ENCODE measurements around the gene KANK4.

Gene KANK4

GRCh38 chr1:62342270-62342669, 23.0 kb upstream of the KANK4 start:
- DNase-seq, result no peak
- TF ChIP-seq CTCF (IDR thresholded peaks at IDR 0.05), result no peak
- H3K36me3 Mint-ChIP-seq (ENCODE audit: low read depth), result no peaks in the 10 kb centered on the region
- H3K9me3 Mint-ChIP-seq, result no peaks in the 10 kb centered on the region
- H3K4me3 Mint-ChIP-seq, result no peak overlapping the region
- H3K4me1 Mint-ChIP-seq, result peaks cover 34% of the 10 kb centered on the region
- H3K27ac Mint-ChIP-seq, result no peak overlapping the region
- peaks cover 11% of the 10 kb centered on the region for H3K27me3 Mint-ChIP-seq (ENCODE audit: low read depth, poor library complexity)

GRCh38 chr1:62341615-62342014, 22.4 kb upstream of the KANK4 start:
- Mint-ChIP-seq H3K27ac (no peak overlapping the region), H3K27me3 (ENCODE audit: low read depth, poor library complexity) (peaks cover 14% of the 10 kb centered on the region), H3K4me3 (no peak overlapping the region), H3K4me1 (peaks cover 39% of the 10 kb centered on the region), H3K9me3 (no peaks in the 10 kb centered on the region), H3K36me3 (ENCODE audit: low read depth) (no peaks in the 10 kb centered on the region)
- no peak for DNase-seq
- TF ChIP-seq CTCF (IDR thresholded peaks at IDR 0.05), result no peak

DNA sequence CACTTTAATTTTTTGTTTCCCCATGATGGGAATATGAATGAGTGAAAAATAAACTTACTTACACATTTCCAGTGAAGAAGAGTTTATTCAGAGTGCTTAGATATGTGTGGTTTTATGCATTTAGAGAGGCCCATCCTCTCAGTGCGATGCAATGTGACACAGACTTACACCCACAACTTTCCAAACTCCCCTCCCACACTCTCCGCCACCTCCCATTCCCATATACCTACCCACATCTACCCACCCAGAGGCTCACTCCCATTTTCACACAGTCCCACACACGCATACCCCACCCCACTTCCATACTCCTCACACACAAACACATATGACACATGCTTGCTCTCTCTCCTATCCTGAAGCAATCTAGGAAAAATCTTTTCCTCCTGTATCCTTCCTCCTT, 21.9 kb upstream of the KANK4 start:
- H3K27ac Mint-ChIP-seq, result no peak overlapping the region
- H3K27me3 Mint-ChIP-seq (ENCODE audit: low read depth, poor library complexity), result peaks cover 15% of the 10 kb centered on the region
- no peak for TF ChIP-seq CTCF (IDR thresholded peaks at IDR 0.05)
- peaks cover 43% of the 10 kb centered on the region for H3K4me1 Mint-ChIP-seq
- H3K9me3 Mint-ChIP-seq, result no peaks in the 10 kb centered on the region
- no peak overlapping the region for H3K4me3 Mint-ChIP-seq
- no peak for DNase-seq
- H3K36me3 Mint-ChIP-seq (ENCODE audit: low read depth), result no peaks in the 10 kb centered on the region

- Mint-ChIP-seq H3K9me3 (no peaks in the 10 kb centered on the region), H3K4me3 (no peak overlapping the region), H3K36me3 (ENCODE audit: low read depth) (no peaks in the 10 kb centered on the region), H3K27ac (peak overlapping the region; percentile 84), H3K4me1 (peaks cover 52% of the 10 kb centered on the region), H3K27me3 (ENCODE audit: low read depth, poor library complexity) (peaks cover 15% of the 10 kb centered on the region)
- DNase-seq, result peak; percentile 27
- TF ChIP-seq CTCF (IDR thresholded peaks at IDR 0.05), result no peak
Measured at GRCh38 chr1:62337706-62338631, 18.7 kb upstream of the KANK4 start.

DNA sequence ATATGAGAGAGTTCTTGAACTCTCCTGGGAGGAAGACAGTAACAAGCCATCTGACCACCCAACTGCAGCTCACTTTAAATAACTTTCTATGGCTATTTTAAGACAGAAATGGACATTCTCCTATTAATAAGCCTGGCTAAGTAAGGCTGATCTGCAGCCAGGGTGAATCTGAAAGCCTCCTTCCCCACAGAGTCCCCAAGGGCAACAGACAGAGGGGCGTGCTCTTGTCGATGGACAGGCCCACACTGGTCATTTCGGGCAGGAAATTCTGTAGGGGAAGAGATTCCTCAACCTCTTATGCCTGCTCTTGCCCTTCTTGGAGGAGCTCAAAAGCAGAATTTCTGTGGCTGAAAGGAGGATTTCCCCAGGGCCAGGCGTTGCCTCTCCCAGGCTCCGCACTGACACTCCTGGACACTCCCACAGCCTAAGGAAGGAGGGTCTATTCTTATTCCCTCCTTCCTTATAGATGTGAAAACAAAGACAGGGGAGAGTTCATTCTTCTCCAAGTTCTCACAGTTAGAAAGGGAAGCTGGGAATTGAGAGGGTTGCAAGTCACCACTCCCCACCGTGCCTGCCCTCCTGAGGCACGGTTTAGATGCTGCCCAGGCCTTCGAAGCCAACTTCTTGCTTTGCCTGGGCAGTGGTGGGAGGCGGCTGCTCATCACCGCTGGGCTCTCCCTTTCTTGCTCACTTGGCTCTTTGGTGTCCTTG, 17.9 kb upstream of the KANK4 start:
- Mint-ChIP-seq H3K4me1 (peaks cover 52% of the 10 kb centered on the region), H3K9me3 (no peaks in the 10 kb centered on the region), H3K4me3 (no peak overlapping the region), H3K27ac (no peak overlapping the region), H3K27me3 (ENCODE audit: low read depth, poor library complexity) (peaks cover 19% of the 10 kb centered on the region), H3K36me3 (ENCODE audit: low read depth) (no peaks in the 10 kb centered on the region)
- TF ChIP-seq CTCF (IDR thresholded peaks at IDR 0.05), result no peak
- DNase-seq, result no peak
